Stomach smooth muscle (tissue), 2 donors: ENCODE results near the gene KLHL21.

ENCODE experiments used
- H3K27ac ChIP-seq: one replicate; pipeline ENCODE4 v1.7.0; 2013; ENCODE audit warnings: mild to moderate bottlenecking, low read length, inconsistent platforms
- H3K27me3 ChIP-seq, 2 donors: one replicate each; pipeline ENCODE4 v1.7.0; 2013; ENCODE audit warnings: low read length in 2 of 2; ENCODE audit not compliant: insufficient read depth in 2 of 2, control insufficient read depth in 1 of 2
- H3K36me3 ChIP-seq, 2 donors: one replicate each; pipeline ENCODE4 v1.7.0; 2013; ENCODE audit warnings: low read length in 2 of 2; ENCODE audit not compliant: control insufficient read depth in 2 of 2, insufficient read depth in 2 of 2
- H3K4me1 ChIP-seq: one replicate; pipeline ENCODE4 v1.7.0; 2013; ENCODE audit warnings: low read length; ENCODE audit not compliant: control insufficient read depth, insufficient read depth
- H3K4me3 ChIP-seq, 2 donors: one replicate each; pipeline ENCODE4 v1.7.0; 2013; ENCODE audit warnings: low read length in 2 of 2
- H3K9ac ChIP-seq, 2 donors: one replicate each; pipeline ENCODE4 v1.7.0; 2013; ENCODE audit warnings: low read length in 2 of 2, mild to moderate bottlenecking in 1 of 2
- H3K9me3 ChIP-seq, 2 donors: one replicate each; pipeline ENCODE4 v1.7.0; 2013; ENCODE audit warnings: low read length in 2 of 2; ENCODE audit not compliant: control insufficient read depth in 2 of 2
- donor health status: healthy.
- donor health status: Pancreatic carcinoma.

Gene KLHL21

GRCh38 chr1:6596886-6597776, 5.5 kb downstream of the KLHL21 start:
- H3K4me1 ChIP-seq = peaks cover 56% of the 10 kb centered on the region
- no peaks in the 10 kb centered on the region for H3K27me3 ChIP-seq
- H3K4me3 ChIP-seq = peak overlapping the region; percentile 32 to 52
- peak overlapping the region; percentile 21 to 42 for H3K9ac ChIP-seq
- H3K36me3 ChIP-seq = peaks cover 52 to 59% of the 10 kb centered on the region in 2 donors
- peak overlapping the region; percentile 24 for H3K27ac ChIP-seq
- no peaks in the 10 kb centered on the region for H3K9me3 ChIP-seq

DNA sequence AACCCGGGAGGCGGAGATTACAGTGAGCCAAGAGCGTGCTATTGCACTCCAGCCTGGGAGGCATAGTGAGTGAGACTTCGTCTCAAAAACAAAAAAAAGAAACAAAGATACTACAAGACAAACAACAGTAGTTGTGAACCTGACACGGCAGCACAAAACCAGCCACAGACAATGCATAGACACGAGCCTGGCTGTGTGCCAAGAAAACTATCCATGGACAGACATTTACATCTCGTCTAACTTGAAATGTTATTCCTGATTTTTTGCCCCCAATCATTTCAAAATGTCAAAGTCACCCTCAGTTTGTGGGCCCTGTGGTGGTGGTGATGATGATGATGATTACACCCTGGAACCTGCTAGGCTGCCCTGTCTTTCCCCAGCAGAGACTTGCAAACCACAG, 6.3 kb downstream of the KLHL21 start:
- Histone ChIP-seq H3K9me3 (no peaks in the 10 kb centered on the region), H3K4me1 (peaks cover 57% of the 10 kb centered on the region), H3K36me3 (peaks cover 52 to 59% of the 10 kb centered on the region in 2 donors), H3K9ac (peak overlapping the region; percentile 21 to 36), H3K27me3 (no peaks in the 10 kb centered on the region), H3K4me3 (peak overlapping the region; percentile 32 to 52), H3K27ac (no peak overlapping the region)

- H3K27ac ChIP-seq = no peak overlapping the region
- peaks cover 57 to 67% of the 10 kb centered on the region in 2 donors for H3K36me3 ChIP-seq
- H3K9ac ChIP-seq = no peak overlapping the region
- no peaks in the 10 kb centered on the region for H3K27me3 ChIP-seq
- peaks cover 53% of the 10 kb centered on the region for H3K4me1 ChIP-seq
- H3K4me3 ChIP-seq = no peak overlapping the region
- no peaks in the 10 kb centered on the region for H3K9me3 ChIP-seq
Observed at GRCh38 chr1:6594977-6595740, 7.5 kb downstream of the KLHL21 start.

DNA sequence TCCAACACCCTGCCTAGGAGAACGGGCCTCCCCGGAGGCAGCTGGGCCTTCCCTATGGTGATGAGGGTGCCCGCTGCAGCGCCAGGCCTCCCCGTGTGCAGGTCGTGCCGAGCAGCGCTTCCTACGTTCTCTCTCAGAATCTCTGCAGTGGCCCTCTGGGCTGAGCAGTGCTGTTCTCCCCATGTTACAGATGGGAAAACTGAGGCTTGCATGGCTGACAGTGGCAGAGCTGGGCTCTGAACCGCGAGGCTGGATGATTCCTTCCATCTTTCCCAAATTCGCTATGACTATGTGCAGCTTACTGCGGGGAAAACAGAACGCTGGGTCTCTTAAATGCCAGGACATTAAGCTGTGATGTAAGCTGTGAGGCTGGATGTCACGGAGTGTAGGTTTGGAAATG, 8.9 kb downstream of the KLHL21 start:
- H3K4me1 ChIP-seq = peaks cover 41% of the 10 kb centered on the region

DNA sequence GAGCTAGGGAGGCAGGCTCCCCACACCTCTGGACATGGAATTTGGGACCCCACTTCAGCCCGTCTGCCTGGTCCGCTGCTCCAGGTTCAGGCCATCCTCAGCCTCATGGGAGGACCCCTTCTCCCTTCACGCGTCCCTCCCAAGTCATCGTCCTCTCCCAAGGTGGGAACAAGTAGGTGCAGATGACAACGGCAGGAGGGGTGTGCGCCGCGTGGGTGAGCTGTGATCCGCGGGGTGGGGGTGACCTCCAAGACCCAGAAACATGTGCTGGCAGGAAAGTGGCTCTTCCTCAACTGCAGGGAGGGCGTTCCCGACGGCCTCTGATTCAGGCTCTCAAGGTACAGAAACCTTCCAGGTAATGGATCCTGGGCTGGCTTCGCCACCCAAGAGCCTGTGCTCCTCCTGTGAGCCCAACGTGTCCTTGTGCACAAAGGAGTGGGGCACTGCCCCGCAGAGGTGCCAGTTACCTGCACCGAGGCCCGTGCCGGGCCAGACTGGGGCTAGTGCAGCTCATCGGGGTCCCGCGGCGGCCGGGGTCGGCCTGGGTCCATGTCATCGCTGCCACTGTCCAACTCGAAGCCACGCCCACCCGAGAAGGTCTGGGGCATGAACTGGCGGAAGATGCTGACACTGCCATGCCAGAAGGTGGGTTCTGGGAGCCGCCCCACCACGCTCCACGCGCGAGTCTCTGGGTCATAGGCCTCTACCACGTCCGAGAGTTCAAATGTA, 9.6 kb downstream of the KLHL21 start:
- peaks cover 60 to 78% of the 10 kb centered on the region in 2 donors for H3K36me3 ChIP-seq
- H3K9ac ChIP-seq = peak overlapping the region in 1 of 2 donors; percentile 13
- H3K27me3 ChIP-seq = no peaks in the 10 kb centered on the region
- peak overlapping the region; percentile 24 for H3K27ac ChIP-seq
- peaks cover 43% of the 10 kb centered on the region for H3K4me1 ChIP-seq
- H3K9me3 ChIP-seq = no peaks in the 10 kb centered on the region
- H3K4me3 ChIP-seq = no peak overlapping the region

More for the DNA sequence above, 8.9 kb downstream of the KLHL21 start:
- no peaks in the 10 kb centered on the region for H3K27me3 ChIP-seq
- H3K9me3 ChIP-seq = no peaks in the 10 kb centered on the region
- no peak overlapping the region for H3K27ac ChIP-seq
- H3K36me3 ChIP-seq = peaks cover 62 to 75% of the 10 kb centered on the region in 2 donors
- H3K9ac ChIP-seq = no peak overlapping the region
- H3K4me3 ChIP-seq = no peak overlapping the region

DNA sequence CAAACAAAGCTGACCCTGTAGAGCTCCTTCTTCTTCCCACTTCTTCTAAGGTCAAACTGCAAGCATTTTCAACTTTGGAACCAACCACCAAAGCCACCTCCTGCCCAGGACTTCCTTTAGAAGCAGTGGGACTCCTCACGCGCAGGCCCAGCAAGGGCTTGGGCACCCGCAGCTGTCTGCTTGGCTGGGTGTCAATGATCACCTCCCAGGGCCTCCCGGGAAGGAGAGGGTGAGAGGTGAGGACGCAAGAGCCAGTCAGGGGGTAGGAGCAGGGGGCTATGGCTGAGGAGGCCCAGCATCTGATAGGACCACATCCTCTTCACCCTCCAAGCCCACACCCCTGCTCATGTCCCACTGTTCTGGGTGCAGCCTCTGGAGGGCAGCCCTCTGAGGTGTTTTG, 10.2 kb downstream of the KLHL21 start:
- Histone ChIP-seq H3K9me3 (no peaks in the 10 kb centered on the region), H3K4me1 (peaks cover 43% of the 10 kb centered on the region), H3K27me3 (no peaks in the 10 kb centered on the region), H3K9ac (no peak overlapping the region), H3K4me3 (no peak overlapping the region), H3K27ac (peak overlapping the region; percentile 24), H3K36me3 (peaks cover 54 to 77% of the 10 kb centered on the region in 2 donors)

GRCh38 chr1:6591644-6592043, 11.0 kb downstream of the KLHL21 start:
- H3K36me3 ChIP-seq = peaks cover 47 to 70% of the 10 kb centered on the region in 2 donors
- no peaks in the 10 kb centered on the region for H3K27me3 ChIP-seq
- H3K27ac ChIP-seq = no peak overlapping the region
- no peak overlapping the region for H3K9ac ChIP-seq
- no peaks in the 10 kb centered on the region for H3K9me3 ChIP-seq
- no peak overlapping the region for H3K4me3 ChIP-seq
- H3K4me1 ChIP-seq = peaks cover 43% of the 10 kb centered on the region

DNA sequence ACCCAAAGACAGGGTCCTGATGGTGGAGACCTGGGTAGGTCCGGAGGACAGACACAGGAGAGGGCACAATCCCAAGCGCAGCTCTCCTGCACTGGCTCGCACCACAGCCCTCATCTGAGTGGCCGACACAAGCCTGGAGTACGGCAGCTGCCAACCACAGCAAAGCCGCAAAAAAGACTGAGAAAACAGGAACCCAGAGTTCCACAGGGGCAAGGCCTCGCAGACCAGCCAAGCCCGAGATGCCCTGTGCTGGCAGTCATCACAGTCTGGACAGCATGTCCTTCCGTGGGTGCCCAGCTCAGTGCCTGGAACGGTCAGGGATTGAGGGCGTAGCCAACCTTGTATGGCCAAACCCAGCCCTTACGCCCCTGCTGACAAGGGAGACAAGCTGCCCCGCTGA, 11.4 kb downstream of the KLHL21 start:
- Histone ChIP-seq H3K4me1 (peaks cover 43% of the 10 kb centered on the region), H3K9ac (no peak overlapping the region), H3K9me3 (no peaks in the 10 kb centered on the region), H3K36me3 (peaks cover 47 to 68% of the 10 kb centered on the region in 2 donors), H3K27ac (no peak overlapping the region), H3K27me3 (no peaks in the 10 kb centered on the region), H3K4me3 (no peak overlapping the region)

DNA sequence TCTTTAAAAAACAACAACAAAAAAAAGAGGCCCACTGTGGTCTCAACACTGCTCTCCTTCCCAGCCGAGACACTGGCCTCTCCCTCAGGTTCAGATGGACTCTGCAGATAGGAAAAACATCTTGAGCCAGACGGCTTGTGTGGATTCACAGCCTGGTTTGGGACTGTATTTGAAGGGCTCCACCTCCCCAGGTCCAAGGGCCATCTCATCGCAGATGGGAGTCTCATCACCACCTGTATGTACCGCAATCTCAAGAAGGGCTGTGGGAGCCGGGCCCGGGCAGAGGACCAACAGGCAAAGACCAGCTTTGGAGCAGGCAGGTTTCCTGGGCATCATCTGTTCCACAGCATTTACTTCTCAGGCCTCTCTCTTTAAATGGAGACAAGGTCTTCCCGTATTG, 12.6 kb downstream of the KLHL21 start:
- Histone ChIP-seq H3K4me1 (peaks cover 39% of the 10 kb centered on the region), H3K27me3 (no peaks in the 10 kb centered on the region), H3K27ac (no peak overlapping the region), H3K36me3 (peaks cover 38 to 56% of the 10 kb centered on the region in 2 donors), H3K9ac (no peak overlapping the region), H3K4me3 (no peak overlapping the region), H3K9me3 (no peaks in the 10 kb centered on the region)

DNA sequence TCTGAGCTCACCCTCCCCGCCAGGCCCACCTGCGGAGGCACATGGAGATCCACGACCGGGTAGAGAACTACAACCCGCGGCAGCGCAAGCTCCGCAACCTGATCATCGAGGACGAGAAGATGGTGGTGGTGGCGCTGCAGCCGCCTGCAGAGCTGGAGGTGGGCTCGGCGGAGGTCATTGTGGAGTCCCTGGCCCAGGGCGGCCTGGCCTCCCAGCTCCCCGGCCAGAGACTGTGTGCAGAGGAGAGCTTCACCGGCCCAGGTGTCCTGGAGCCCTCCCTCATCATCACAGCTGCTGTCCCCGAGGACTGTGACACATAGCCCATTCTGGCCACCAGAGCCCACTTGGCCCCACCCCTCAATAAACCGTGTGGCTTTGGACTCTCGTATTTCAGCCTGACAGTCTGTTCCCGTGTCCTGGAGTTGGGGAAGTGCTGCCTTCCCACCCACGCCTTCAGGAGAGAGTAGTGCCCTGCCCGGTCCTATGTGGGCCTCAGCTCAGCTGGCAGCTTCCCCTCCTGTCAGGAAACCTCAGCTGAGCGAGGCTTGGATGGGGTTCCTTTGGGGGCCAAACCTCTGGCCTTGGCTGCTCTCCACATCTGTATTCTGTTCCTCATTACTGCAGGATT, 13.7 kb downstream of the KLHL21 start:
- Histone ChIP-seq H3K27me3 (no peaks in the 10 kb centered on the region), H3K36me3 (peaks cover 30 to 48% of the 10 kb centered on the region in 2 donors), H3K4me1 (peaks cover 39% of the 10 kb centered on the region), H3K27ac (peak overlapping the region; percentile 53), H3K9ac (no peak overlapping the region), H3K4me3 (no peak overlapping the region), H3K9me3 (no peaks in the 10 kb centered on the region)
